K562 (cell line): ENCODE results near the gene TWSG1. TPM values are rescaled to one million over a fixed set of nuclear protein-coding genes. Genes with fewer than 3 reads are reported as not detected.
A peak's percentile ranks its signal among the peaks of the same experiment; 100 is the strongest.

Source experiments
- BRF1 ChIP-seq: IDR thresholded peaks from 3 replicates; pipeline ENCODE4 v1.6.1; 2011; ENCODE audit warnings: borderline replicate concordance, mild to moderate bottlenecking; ENCODE audit not compliant: insufficient read length; ENCODE audit errors: extremely low read depth
- EHMT2 ChIP-seq: fragments of 450-650 bp; IDR thresholded peaks from 2 replicates; pipeline ENCODE4 v1.6.1; 2018; ENCODE audit warnings: antibody characterized with exemption
- NEUROD1 ChIP-seq: fragments of 150-350 bp; IDR thresholded peaks from 2 replicates; pipeline ENCODE4 v1.6.1; 2014; ENCODE audit warnings: borderline replicate concordance, low read length, low read depth; ENCODE audit not compliant: partially characterized antibody
- NRF1 ChIP-seq, 2 experiments: fragments of 450-650 bp; IDR thresholded peaks in 1 of 2; conservative IDR thresholded peaks in 1 of 2; 2 replicates each; pipeline ENCODE4 v1.6.1; 2014; ENCODE audit warnings: mild to moderate bottlenecking in 2 of 2
- POLR2AphosphoS2 ChIP-seq: IDR thresholded peaks from 2 replicates; pipeline ENCODE4 v1.6.1; 2012; ENCODE audit warnings: low read length, improper control_type of control experiment
- RBFOX2 ChIP-seq: fragments of 200-400 bp; formaldehyde crosslinking; IDR thresholded peaks from 2 replicates; pipeline ENCODE4 v1.6.1; 2017; ENCODE audit warnings: low read depth, mild to moderate bottlenecking, low read length, moderate library complexity
- SLC30A9 ChIP-seq: fragments of 250-450 bp; sonication (Bioruptor Pico); IDR thresholded peaks from 2 replicates; pipeline ENCODE4 v1.8.0; 2022; ENCODE audit warnings: mild to moderate bottlenecking, moderate library complexity
- SMAD2 ChIP-seq: fragments of 150-350 bp; IDR thresholded peaks from 2 replicates; pipeline ENCODE4 v1.6.1; 2014; ENCODE audit warnings: low read depth, mild to moderate bottlenecking, low read length
- ZKSCAN3 ChIP-seq: fragments of 250-450 bp; sonication (Bioruptor Pico); IDR thresholded peaks from 2 replicates; pipeline ENCODE4 v1.4.0; 2020
- ZNF175 ChIP-seq: fragments of 200-800 bp; sonication (Bioruptor generic); IDR thresholded peaks from 2 replicates; pipeline ENCODE4 v1.6.1; 2016; ENCODE audit warnings: low read depth, mild to moderate bottlenecking, missing genetic modification characterization, missing compliant biosample characterization
- ZNF224 ChIP-seq: sonication (generic); formaldehyde crosslinking; IDR thresholded peaks from 2 replicates; pipeline ENCODE4 v1.8.0; 2022; ENCODE audit warnings: mild to moderate bottlenecking, missing genetic modification reagents
- ZNF445 ChIP-seq: fragments of 250-450 bp; sonication (Bioruptor Pico); IDR thresholded peaks from 2 replicates; pipeline ENCODE4 v1.4.0; 2020; ENCODE audit warnings: low read depth, mild to moderate bottlenecking, moderate library complexity
- ZNF75A ChIP-seq: fragments of 450-650 bp; formaldehyde crosslinking; IDR thresholded peaks from 2 replicates; pipeline ENCODE4 v1.4.0; 2020; ENCODE audit warnings: mild to moderate bottlenecking
- polyA plus RNA-seq, 8 experiments: library from polyadenylated mRNA; depleted of rRNA in 4 of 8; stranded (reverse) in 5 of 8; unstranded in 3 of 8; fragments of >200 nt; fragmentation: Nextera tagmentation in 2 of 8; fragmentation: Illumina TruSeq in 1 of 8; extraction: Ambion mirVana in 2 of 8; extraction: Trizol in 1 of 8; gene quantifications; 2 replicates each; pipeline versions ENCODE4 v1.2.1 to v1.2.3, GENCODE V29; 2011 to 2014; ENCODE audit warnings: inconsistent platforms in 1 of 8, missing spikeins in 1 of 8
- total RNA-seq, 7 experiments: library from RNA; depleted of rRNA in 6 of 7; stranded (reverse); fragments of >200 nt in 6 of 7; fragmentation: Illumina TruSeq in 2 of 7; extraction: Trizol in 2 of 7; gene quantifications; 2 replicates each; pipeline versions ENCODE4 v1.2.1 to v1.2.3, GENCODE V29; 2011 to 2021; ENCODE audit warnings: low replicate concordance in 1 of 7
- TF ChIP-seq, protein P1 (sequence below): sonication (generic); formaldehyde crosslinking; IDR thresholded peaks from 2 replicates; pipeline ENCODE4 v1.8.0; 2023; ENCODE audit warnings: mild to moderate bottlenecking, missing genetic modification reagents
- TF ChIP-seq, protein P2 (sequence below), 2 experiments: fragments of 450-650 bp; formaldehyde crosslinking in 1 of 2; IDR thresholded peaks; 2 replicates each; pipeline versions ENCODE4 v1.4.0 to v1.6.1; 2014 to 2020; ENCODE audit warnings: mild to moderate bottlenecking in 2 of 2, borderline replicate concordance in 1 of 2, low read depth in 1 of 2
- TF ChIP-seq, protein P3 (sequence below): fragments of 250-450 bp; sonication (Bioruptor Pico); IDR thresholded peaks from 2 replicates; pipeline ENCODE4 v1.9.0; 2021; ENCODE audit warnings: mild to moderate bottlenecking

TWSG1 gene
- total and polyA plus RNA-seq, 9 of the 15 experiments (the other 6 are each of a cell fraction or from before 2014, with no cell fraction given), result 10.4 to 37.2 (median 25.1) TPM

- no peak for TF ChIP-seq ZKSCAN3 (CRISPR knock-in tag)
- TF ChIP-seq, protein P1, sequence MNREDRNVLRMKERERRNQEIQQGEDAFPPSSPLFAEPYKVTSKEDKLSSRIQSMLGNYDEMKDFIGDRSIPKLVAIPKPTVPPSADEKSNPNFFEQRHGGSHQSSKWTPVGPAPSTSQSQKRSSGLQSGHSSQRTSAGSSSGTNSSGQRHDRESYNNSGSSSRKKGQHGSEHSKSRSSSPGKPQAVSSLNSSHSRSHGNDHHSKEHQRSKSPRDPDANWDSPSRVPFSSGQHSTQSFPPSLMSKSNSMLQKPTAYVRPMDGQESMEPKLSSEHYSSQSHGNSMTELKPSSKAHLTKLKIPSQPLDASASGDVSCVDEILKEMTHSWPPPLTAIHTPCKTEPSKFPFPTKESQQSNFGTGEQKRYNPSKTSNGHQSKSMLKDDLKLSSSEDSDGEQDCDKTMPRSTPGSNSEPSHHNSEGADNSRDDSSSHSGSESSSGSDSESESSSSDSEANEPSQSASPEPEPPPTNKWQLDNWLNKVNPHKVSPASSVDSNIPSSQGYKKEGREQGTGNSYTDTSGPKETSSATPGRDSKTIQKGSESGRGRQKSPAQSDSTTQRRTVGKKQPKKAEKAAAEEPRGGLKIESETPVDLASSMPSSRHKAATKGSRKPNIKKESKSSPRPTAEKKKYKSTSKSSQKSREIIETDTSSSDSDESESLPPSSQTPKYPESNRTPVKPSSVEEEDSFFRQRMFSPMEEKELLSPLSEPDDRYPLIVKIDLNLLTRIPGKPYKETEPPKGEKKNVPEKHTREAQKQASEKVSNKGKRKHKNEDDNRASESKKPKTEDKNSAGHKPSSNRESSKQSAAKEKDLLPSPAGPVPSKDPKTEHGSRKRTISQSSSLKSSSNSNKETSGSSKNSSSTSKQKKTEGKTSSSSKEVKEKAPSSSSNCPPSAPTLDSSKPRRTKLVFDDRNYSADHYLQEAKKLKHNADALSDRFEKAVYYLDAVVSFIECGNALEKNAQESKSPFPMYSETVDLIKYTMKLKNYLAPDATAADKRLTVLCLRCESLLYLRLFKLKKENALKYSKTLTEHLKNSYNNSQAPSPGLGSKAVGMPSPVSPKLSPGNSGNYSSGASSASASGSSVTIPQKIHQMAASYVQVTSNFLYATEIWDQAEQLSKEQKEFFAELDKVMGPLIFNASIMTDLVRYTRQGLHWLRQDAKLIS (CRISPR knock-in tag), result no peak
- no peak for TF ChIP-seq SLC30A9
- TF ChIP-seq BRF1, result no peak
- peak; percentile 34; the same call in 1 of the 2 replicates for TF ChIP-seq EHMT2
- TF ChIP-seq ZNF445 (CRISPR knock-in tag), result no peak
- no peak for TF ChIP-seq NEUROD1
- peak; percentile 58 for TF ChIP-seq RBFOX2
- no peak for TF ChIP-seq POLR2AphosphoS2
- no peak for TF ChIP-seq ZNF175 (CRISPR knock-in tag)
- TF ChIP-seq ZNF224, result no peak
- TF ChIP-seq, protein P2, sequence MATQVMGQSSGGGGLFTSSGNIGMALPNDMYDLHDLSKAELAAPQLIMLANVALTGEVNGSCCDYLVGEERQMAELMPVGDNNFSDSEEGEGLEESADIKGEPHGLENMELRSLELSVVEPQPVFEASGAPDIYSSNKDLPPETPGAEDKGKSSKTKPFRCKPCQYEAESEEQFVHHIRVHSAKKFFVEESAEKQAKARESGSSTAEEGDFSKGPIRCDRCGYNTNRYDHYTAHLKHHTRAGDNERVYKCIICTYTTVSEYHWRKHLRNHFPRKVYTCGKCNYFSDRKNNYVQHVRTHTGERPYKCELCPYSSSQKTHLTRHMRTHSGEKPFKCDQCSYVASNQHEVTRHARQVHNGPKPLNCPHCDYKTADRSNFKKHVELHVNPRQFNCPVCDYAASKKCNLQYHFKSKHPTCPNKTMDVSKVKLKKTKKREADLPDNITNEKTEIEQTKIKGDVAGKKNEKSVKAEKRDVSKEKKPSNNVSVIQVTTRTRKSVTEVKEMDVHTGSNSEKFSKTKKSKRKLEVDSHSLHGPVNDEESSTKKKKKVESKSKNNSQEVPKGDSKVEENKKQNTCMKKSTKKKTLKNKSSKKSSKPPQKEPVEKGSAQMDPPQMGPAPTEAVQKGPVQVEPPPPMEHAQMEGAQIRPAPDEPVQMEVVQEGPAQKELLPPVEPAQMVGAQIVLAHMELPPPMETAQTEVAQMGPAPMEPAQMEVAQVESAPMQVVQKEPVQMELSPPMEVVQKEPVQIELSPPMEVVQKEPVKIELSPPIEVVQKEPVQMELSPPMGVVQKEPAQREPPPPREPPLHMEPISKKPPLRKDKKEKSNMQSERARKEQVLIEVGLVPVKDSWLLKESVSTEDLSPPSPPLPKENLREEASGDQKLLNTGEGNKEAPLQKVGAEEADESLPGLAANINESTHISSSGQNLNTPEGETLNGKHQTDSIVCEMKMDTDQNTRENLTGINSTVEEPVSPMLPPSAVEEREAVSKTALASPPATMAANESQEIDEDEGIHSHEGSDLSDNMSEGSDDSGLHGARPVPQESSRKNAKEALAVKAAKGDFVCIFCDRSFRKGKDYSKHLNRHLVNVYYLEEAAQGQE (IDR thresholded peaks at IDR 0.05; ENCODE audit: borderline replicate concordance), result peak; percentile 36; the same call in 1 of the 2 replicates
- TF ChIP-seq, protein P2 (CRISPR knock-in tag; IDR thresholded peaks at IDR 0.05; ENCODE audit: low read depth), result no peak
- peak in 1 of 2 experiments; percentile 55; a peak in 1 of 4 replicates for TF ChIP-seq NRF1 (conservative IDR thresholded peaks at IDR 0.05 in 1 of 2, IDR thresholded peaks at IDR 0.05 in 1 of 2)
- no peak for TF ChIP-seq SMAD2
- TF ChIP-seq, protein P3, sequence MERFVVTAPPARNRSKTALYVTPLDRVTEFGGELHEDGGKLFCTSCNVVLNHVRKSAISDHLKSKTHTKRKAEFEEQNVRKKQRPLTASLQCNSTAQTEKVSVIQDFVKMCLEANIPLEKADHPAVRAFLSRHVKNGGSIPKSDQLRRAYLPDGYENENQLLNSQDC (CRISPR knock-in tag), result no peak
- TF ChIP-seq ZNF75A, result no peak
Measured at GRCh38 chr18:9403795-9404564, 69.4 kb downstream of the TWSG1 start (continued).
